ENCODE measurements around the gene CAMTA1.

- TF ChIP-seq, protein P1, sequence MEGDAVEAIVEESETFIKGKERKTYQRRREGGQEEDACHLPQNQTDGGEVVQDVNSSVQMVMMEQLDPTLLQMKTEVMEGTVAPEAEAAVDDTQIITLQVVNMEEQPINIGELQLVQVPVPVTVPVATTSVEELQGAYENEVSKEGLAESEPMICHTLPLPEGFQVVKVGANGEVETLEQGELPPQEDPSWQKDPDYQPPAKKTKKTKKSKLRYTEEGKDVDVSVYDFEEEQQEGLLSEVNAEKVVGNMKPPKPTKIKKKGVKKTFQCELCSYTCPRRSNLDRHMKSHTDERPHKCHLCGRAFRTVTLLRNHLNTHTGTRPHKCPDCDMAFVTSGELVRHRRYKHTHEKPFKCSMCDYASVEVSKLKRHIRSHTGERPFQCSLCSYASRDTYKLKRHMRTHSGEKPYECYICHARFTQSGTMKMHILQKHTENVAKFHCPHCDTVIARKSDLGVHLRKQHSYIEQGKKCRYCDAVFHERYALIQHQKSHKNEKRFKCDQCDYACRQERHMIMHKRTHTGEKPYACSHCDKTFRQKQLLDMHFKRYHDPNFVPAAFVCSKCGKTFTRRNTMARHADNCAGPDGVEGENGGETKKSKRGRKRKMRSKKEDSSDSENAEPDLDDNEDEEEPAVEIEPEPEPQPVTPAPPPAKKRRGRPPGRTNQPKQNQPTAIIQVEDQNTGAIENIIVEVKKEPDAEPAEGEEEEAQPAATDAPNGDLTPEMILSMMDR (IDR thresholded peaks at IDR 0.05; ENCODE audit: low read depth, low read length, missing input control) = no peak
- peak in 1 of 2 donors; percentile 51 for TF ChIP-seq RAD21 (IDR thresholded peaks at IDR 0.05)
Observed at GRCh38 chr1:7552402-7552801, 767.1 kb downstream of the CAMTA1 start.

All from liver (tissue), 3 donors.